ENCODE results near the gene TRIM38.
A peak's percentile ranks its signal among the peaks of the same experiment; 100 is the strongest.
"Not testable (repeated sequence)": the region's sequence is repeated elsewhere in the genome, so short reads cannot be mapped to it uniquely, and the experiment has no call there.

TRIM38 gene

DNA sequence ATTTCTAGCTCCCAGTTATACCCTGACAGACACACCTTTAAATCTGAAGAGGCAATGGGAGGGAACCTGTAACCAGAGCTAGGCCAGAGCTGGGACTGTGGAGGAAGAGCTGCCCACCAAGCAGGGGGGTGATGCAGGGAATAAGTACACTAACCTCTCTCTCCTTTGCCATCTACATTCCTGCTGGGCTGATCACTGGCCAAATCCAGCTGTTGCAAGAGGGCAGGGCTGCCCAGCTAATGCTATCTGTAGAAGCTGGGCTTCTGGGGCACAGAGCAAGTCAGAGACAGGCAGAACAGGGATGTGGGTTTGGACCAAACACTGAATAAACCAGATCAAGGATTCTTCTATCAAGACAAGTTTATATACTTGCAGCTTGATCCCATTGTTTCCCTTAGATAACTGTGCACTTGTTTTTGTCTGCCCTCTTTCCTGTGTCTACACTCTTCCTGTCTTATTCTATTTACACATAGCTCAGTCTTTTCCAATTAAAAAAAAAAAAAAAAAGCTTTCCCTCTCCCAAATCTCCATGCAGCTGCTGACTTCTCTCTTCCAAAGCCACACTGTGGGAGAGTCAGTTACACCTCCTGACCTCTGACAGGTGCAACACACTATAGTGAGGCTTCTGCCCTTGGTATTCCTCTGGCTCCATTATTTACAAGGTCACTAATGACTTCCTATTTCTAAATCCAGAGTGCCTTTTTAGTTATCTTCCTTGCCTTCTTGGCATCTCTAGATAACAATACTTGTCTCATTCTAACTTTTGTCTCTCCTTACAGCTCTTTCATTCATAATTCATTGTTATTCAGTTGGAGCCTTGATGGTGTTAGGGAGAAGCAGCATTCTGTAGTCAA, 43.7 kb downstream of the TRIM38 start:
- no peak for DNase-seq (ENCODE audit: low spot score)

DNA sequence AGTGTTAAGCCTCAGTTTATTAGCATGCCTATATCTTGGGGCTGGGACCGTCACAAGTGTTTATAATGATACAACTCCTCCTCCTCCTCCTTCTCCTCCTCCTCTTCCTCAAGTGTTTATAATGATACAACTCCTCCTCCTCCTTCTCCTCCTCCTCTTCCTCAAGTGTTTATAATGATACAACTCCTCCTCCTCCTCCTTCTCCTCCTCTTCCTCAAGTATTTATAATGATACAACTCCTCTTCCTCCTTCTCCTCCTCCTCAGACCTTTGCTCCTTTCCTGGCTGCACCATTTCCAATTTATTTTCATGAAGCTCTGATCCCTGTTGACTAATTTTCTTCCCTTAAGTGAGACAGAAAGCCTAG, 44.3 kb downstream of the TRIM38 start:
- DNase-seq (ENCODE audit: low spot score), result not testable (repeated sequence)

DNA sequence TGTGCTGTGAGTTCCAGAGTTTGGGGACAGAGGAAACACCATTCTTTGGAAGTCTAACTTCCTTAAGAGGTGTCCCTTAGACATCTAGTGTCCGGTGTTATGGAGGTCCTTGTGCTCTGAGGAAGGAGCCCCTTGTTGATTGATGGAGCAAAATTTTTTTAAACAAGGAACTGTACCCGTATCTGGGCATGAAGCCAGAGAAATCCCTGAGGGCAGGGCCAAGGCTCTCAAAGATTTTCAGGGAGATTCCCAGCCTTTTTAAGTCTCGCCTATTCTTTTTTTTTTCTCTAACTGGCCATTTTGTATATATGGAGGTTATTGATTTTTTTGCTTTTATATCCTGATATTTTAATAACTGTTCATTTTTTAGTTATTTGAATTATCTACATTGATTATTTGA, 45.9 kb downstream of the TRIM38 start:
- DNase-seq (ENCODE audit: low spot score), result no peak

DNA sequence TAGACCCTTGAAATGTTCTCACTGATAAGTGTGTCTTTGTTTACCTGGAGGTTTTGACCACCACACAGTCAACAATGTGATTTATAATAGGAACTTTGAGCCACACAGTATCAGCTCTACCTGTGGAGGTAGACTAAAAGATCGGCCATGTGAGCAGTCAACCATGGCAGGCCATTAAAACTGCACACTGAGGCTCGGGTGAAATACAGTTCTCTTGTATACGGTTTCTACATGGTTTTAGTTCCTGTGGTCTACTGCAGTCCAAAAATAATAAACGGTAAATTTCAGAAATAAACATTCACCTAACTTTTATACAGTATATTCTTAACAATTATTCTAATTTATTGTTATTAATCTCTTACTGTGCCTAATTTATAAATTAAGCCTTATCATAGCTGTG, 47.2 kb downstream of the TRIM38 start:
- no peak for DNase-seq (ENCODE audit: low spot score)

DNA sequence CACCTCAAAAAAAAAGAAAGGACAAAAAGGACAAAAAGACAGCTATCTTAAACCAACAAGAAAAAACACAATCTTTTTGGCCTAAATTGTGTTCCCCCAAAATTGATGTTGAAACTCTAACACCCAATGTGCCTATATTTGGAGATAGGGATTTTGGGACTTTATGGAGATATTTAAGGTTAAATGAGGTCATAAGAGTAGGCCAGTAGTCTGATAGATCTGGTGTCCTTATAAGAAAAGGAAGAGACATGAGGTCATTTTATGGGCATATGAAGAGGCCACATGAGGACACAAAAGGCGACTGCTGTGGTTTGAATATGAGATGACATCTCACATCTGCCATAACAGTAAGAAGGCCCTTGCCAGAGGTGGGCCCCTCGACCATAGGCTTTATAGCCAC, 49.5 kb downstream of the TRIM38 start:
- DNase-seq (ENCODE audit: low spot score), result no peak

DNA sequence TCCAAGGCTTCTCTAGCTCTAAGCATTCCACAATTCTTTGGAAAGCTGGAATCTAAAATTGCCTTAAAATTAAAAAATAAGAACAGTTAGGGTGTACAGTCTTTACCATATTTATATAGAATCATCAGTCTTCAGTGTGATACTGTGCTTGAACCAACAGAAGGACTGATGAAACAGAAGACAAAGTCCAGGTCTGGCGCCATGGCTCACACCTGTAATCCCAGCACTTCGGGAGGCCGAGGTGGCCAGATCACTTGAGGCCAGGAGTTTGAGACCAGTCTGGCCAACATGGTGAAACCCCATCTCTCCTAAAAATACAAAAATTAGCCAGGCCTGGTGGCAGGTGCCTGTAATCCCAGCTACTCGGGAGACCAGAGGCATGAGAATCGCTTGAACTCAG, 51.8 kb downstream of the TRIM38 start:
- not testable (repeated sequence) for DNase-seq (ENCODE audit: low spot score)

DNA sequence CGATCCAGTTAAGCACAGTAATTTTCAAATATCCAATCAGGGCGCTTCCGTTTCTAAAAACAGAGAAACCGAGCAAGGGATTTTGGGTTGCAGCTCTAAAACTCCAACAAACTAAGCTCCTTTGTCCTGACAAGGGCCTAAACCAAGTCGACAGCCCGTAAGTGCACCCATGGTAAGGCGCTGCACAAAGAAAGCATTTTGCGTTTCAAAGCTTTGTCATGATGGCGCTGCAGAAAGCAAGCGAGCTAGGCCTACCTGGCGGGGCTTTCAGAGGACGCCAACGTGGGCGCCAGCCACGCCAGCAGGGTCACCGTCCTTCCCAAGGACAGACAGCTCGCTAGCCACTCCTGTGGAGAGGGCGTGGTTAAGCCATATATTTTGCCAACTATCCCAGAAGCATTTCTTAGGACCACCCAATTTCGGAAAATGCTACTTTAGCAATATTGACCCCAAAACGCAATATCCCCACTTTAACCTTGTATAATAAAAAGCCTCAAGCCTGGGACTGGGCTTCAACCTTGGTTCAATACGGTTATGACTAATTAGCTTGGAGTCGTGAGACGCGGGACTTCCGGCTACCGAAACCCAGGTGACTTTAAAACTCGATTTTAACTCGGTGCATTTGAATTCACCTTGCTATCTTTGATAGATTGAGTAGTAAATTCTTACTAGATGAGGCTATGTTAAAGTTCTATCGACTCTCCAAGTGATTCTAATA, 53.8 kb downstream of the TRIM38 start:
- no peak for DNase-seq (ENCODE audit: low spot score)

DNA sequence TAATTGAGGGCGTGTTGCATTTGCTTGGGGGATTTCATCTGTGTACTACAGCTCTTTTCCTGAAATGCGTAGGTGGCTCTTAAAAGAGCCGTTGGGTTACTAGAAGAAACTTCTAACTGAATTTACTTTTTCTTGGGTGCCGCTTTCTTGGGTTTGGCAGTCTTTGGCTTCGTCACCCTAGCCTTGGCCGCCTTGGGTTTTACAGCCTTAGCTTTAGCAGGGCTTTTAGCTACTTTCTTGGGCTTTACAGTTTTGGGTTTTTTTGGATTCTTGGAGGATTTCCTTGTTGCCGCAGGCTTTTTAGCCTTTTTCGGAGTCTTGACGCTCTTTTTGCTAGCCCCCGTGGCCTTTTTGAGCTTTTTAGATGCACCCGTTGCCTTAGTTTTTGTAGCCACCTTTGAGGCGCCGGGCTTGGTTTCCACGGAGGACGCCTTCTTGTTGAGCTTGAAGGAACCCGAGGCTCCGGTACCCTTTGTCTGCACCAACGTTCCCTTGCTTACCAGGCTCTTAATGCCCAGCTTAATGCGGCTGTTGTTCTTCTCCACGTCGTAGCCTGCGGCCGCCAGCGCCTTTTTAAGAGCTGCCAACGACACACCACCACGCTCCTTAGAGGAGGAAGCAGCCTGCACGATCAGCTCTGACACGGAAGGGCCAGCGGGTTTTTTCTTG, 54.5 kb downstream of the TRIM38 start:
- DNase-seq (ENCODE audit: low spot score), result no peak

DNA sequence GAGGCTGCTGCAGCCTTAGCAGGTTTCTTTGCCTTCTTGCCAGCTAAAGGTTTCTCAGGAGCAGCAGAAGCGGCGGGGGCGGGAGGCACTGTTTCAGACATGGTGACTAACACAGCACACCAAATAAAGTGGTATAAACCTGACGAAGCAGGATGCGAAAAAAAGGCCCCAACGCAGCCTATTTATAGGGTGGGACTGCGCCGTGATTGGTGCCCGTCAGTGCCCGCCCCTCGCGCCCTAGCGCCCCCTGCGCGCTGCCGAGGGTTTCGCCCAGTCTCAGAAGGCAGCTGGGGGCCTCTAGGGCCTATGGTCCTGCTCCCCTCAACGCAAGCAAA, 55.0 kb downstream of the TRIM38 start:
- DNase-seq (ENCODE audit: low spot score), result peak; percentile 74

DNA sequence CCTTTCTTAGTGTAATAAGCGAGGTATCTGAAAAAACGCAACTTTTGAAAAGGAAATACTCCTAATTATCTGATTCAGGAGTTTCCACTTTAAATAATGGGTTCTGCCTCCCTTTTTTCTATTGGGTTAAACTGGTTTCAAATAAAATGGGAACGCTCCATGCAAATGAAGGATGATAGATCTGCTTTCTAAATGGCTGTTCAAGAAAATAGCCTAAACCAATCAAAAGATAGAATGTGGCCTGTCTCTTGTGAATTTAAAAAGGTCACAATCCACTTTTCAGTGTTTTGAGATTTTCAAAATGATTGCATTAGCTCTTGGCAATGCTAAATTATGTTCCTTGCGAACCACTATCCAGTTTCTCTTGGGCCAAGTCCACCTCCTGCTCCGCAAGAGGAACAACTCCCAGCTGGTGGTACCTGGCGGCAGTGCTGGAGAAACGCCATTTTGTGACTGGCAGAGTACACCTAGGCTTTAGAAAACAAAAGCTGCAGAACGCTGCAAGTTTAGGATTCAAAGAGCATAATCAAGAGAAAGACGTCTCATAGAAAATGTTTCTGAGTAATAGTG, 56.7 kb downstream of the TRIM38 start:
- no peak for DNase-seq (ENCODE audit: low spot score)

DNA sequence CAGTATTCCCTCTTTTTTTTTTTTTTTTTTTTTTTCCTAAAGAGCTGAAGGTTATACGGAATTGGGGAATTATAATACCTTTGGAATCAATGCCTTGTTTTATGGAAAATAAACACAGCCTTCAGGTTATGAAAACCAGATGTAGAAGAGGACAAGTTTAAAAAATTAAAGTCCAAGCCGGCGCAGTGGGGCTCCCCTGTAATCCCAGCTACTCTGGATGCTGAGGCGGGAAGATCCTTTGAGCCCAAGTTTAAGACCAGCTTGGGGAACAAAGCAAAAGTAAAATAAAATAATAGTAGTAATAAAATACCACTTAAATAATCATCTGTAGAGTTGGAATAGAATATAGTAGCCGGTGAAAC, 57.3 kb downstream of the TRIM38 start:
- no peak for DNase-seq (ENCODE audit: low spot score)

DNA sequence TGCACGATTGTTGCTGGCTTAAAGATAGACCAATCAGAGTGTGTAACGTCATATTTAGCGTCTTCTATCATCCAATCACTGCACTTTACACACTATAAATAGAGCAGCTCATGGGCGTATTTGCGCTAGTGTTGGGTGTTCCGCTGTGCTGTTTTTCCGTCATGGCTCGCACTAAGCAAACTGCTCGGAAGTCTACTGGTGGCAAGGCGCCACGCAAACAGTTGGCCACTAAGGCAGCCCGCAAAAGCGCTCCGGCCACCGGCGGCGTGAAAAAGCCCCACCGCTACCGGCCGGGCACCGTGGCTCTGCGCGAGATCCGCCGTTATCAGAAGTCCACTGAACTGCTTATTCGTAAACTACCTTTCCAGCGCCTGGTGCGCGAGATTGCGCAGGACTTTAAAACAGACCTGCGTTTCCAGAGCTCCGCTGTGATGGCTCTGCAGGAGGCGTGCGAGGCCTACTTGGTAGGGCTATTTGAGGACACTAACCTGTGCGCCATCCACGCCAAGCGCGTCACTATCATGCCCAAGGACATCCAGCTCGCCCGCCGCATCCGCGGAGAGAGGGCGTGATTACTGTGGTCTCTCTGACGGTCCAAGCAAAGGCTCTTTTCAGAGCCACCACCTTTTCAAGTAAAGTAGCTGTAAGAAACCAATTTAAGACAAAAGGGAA, 57.9 kb downstream of the TRIM38 start:
- peak; percentile 88 for DNase-seq (ENCODE audit: low spot score)

DNA sequence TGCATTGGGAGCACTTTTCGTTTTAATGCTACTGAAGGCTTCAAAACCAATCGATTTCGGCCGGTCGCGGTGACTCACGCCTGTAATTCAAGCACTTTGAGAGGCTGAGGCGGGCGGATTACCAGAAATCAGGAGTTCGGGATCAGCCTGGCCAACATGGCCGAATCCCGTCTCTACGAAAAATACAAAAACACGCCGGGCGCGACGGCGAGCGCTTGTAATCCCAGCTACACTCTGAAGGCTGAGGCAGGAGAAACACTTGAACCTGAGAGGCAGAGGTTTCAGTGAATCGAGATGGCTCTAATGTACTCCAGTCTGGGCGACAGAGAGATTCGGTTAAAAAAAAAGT, 58.4 kb downstream of the TRIM38 start:
- no peak for DNase-seq (ENCODE audit: low spot score)

DNA sequence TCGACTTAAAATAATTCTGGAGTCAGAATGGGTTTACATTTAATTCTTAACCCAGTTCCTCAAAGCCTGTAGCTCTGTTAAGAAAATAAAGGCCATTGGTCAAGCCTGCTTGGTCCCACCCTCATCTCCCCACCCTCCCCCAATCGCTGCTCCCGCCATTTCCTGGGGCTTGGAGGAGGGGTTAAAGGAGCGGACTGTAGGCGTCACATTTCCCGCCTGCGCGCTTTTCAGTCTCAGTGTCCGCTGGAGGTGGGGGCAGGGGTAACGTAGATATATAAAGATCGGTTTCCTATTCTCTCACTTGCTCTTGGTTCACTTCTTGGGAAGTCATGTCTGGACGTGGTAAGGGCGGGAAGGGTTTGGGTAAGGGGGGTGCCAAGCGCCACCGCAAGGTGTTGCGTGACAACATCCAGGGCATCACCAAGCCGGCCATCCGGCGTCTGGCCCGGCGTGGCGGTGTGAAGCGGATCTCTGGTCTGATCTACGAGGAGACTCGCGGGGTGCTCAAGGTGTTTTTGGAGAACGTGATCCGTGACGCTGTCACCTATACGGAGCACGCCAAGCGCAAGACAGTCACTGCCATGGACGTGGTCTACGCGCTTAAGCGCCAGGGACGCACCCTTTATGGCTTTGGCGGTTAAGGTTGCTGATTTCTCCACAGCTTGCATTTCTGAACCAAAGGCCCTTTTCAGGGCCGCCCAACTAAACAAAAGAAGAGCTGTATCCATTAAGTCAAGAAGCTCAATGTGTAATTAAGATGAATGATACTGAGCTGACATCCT, 58.9 kb downstream of the TRIM38 start:
- DNase-seq (ENCODE audit: low spot score), result peak; percentile 92

DNA sequence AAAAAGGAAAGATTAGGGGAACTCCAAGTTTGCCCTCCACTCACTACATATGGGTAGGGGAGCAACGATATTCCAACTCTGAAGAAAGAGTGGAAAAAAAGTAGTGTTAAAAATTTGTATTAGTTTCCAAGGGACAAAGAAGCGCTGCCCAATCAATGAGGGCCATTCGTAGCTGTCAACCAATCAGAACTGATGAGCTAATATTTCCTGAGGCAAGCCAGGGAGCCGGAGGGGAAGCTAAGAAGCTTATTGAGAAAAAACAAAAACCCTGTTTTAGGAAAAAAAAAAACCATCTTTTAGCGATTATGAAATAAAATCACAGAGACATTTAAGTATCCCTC, 59.5 kb downstream of the TRIM38 start:
- peak; percentile 58 for DNase-seq (ENCODE audit: low spot score)

DNA sequence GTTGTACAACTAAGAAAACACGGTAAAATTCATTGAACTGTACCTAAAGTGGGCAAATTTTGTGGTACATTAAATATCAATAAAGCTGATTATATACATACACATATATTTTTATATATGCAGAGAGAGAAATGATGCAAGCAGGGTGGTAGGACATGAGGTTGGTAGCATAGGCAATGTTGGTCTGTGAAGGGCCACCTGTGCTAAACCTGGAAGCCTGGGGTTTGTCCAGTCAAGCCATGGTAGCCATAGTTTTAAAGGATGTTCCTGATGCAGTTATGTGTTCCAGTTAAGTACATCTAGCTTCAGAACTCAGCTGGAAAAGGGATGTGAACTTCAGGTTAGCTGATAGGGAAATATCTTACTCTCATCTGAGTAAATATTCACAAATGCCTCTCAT, 60.1 kb downstream of the TRIM38 start:
- DNase-seq (ENCODE audit: low spot score), result no peak

DNA sequence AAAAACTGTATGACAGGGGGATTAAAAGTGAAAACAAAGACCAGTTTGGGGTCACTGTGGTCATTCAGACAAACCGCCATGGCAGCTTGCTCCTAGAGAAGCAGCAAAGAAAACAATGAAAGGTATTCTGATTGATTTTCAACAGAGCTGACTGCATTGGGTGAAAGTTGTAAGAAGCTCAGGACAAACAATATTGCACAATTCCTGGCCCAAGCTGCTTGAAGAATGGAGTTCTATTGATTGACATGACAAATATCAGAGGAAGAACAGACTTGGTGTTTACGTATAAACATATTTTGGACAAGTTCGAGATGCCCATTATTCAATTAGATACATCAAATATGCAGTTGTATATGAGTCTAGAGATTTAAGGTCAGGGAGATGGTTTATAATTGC, 62.0 kb downstream of the TRIM38 start:
- DNase-seq (ENCODE audit: low spot score), result no peak

DNA sequence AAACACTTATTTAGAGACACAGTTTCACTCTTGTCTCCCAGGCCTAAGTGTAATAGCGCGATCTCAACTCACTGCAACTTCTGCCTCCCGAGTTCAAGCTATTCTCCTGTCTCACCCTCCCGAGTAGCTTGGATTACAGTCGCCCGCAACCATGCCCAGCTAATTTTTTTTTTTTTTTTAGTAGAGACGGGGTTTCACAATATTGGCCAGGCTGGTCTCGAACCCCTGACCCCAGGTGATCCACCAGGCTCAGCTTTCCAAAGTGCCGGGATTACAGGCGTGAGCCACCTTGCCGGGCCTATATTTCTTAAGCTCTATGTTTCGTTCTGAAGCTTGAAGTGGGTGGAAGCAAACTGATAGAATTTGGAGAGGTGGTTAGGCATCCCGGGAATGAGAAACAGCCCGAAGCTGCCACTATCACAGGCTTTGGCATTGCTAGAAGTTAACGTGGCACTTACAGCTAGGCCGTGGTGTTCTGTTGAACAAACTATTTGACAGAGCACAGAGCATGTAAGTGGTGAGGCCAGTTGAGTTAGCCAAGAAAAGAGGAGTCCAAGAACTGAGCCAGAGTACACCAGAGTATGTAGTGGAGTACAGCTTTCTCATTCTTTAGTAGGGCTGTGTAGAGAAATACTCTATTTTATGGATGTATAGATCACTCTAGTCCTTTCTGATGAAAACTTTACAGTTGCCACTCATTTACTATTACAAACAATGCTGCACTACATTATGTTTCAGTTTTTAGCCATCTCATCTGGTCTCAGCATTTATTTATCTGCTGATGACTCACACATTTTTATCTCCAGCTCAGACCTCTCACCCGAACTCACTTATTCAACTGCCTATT, 62.7 kb downstream of the TRIM38 start:
- peak; percentile 6 for DNase-seq (ENCODE audit: low spot score)

DNA sequence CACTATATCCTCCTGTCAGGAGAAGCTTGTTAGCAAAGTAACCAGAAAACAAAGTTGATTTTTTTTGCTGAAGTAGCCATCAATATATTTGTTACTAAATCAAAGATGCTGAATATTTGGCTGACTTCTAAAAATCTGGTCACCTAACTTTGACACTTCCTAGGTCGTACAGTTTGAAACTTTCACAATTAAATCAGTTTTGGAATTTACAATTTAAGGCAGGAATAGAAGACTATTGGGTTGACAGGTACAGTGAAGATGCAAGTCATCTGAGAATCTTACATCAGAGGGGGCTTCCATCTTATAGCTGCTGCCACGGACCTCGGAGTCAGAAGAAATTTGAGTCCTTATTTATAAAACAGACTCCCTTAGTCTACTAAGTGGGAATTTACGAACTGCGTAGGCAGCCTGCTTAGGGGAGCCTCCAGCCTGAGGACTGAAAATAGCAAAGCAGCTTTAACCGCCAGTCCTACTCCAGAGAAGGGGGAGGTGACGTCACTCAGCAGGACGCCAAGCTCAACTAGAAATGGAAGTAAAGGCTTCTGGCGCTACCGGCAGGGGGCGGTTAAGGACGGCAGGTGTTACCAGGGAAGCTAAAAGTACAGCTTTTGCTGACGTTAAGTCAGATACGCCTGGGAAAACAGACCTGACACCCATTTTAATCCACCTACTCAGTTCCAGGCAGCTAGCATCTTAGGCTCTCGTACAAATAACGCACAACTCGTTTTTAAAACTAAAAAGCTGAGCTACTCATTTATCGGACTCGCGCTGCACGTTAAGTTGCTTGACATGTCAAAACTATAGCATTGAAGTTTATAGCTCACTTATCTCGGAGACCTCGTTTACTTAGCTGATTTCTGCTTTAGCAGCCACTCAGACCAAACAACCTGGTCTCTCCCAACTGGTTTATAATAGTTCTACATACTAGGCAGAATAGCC, 63.6 kb downstream of the TRIM38 start:
- DNase-seq (ENCODE audit: low spot score), result peak; percentile 93
